HG02588 (cell line): ENCODE data around the gene ALCAM.

Experiments
- ATAC-seq: cut with Tn5 transposase; IDR thresholded peaks from one replicate; pipeline ENCODE4 v1.9.1; 2021; ENCODE audit warnings: mild to moderate bottlenecking, moderate library complexity; ENCODE audit not compliant: unreplicated experiment

ALCAM gene

DNA sequence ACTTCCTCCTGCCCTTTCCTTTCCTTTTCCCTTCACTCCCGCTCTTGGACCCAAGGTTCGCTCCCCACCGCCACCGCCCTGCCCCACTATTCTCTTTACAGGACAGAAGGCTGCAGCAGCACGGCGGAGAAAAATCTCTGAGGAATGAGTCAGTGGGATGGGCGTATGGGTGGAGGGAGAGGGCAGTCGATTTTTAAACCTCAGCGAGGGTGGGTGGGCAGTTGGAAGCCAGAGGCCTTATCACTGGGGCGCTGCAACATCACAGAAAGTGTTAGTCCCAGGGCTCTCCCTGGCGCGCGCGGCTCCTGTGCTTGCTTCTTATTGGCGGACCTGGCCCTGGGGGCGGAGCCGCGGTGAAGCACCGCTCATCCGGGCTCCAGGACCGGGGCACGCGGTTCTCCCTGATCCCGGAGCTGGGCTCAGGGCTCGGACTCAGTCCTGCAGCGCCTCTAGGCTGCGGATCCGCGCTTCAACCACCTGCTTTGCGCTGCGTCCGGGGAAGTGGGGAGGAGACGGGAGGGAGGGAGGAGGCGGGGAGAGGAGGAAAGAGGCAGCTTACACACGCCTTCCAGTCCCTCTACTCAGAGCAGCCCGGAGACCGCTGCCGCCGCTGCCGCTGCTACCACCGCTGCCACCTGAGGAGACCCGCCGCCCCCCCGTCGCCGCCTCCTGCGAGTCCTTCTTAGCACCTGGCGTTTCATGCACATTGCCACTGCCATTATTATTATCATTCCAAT lies at the start of gene ALCAM:
ALCAM (plus strand) TSS at position 584 of the 737 bp plus-strand sequence.
- ATAC-seq, result peak; percentile 58

- no peak for ATAC-seq
Measured at GRCh38 chr3:105317841-105318240, 48.9 kb upstream of the ALCAM start.

DNA sequence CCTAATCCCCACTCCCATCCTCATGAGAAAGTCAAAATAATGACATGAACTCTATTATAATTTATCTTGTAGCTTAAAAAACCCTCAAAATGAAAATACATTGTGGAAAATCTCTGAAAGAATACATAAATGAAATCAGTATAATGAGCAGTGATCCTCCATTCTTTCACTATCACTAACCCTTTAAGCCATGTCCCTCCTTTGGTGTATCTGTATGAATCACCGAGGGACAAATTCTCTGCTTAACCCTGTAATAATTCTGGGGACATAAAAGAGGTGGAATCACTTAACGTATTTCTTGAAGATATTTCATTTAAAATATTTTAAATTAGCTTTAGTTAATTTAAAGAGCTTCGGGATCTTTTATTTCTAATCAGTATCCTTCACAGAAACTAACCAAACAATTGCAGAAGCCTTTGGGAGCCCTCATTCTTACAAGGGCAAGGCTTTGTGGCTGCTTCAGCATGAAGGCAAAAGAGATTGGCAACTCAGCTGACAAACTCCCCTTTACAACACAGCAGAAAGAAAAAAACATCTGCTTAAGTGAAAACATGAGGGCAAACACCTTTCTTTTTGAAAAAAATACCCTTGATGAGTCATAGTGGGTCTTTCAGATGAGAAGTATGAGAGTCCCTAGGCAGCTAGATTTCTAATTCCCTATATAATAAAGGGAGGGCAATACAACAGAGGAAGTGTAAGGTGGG lies 44.0 kb upstream of the ALCAM start:
- peak; percentile 99 for ATAC-seq

DNA sequence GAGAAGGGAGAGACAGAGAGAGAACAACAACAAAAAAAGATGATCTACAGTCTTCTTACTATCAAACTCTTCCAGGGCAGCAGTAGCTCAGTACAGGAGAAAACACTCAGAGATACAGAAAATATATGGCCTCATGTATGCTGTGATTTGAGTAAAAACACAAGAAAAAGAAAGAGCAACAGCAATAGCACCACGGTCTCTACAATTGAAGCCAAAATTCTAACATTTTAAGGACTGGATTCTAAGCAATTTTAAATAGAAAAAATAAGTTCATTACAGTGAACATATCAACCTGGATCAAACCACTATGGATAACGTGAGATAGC lies 43.5 kb upstream of the ALCAM start:
- no peak for ATAC-seq

GRCh38 chr3:105324951-105325350 lies 41.8 kb upstream of the ALCAM start:
- ATAC-seq, result no peak

- ATAC-seq, result no peak
Measured at GRCh38 chr3:105327662-105328337, 38.9 kb upstream of the ALCAM start.

DNA sequence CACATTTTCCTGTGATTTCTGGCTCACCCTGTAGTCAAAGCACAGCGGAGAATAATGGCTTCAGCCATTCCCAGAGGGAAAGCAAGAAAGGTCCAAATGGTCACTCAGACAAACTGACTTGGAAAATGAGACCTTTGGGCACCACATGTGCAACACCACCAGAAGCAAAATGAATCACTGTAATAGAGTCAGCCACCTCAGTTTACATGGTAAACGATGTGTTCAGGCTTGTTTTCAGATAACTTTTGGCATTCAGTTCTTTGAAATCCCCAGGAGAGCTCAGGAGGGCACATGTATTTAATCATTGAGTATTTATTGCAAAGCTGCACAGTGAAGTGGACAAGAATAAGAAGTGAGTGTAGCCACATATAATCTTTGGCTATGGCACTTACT lies 38.4 kb upstream of the ALCAM start:
- no peak for ATAC-seq

DNA sequence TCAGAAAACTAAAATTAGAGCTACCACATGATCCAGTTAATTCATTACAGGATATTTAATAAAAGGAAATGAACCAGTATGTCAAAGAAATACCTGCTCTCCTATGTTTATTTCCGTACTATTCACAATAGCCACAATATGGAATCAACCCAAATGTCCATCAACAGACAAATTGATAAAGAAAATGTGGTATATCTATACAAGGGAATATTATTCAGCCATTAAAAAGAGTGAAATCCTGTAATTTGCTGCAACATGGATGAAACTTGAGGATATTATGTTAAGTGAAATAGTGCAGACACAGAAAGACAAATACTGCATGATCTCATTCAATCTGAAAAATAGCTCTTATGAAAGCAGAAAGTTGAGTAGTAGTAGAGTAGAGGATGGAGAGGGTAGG lies 33.7 kb upstream of the ALCAM start:
- ATAC-seq, result no peak

DNA sequence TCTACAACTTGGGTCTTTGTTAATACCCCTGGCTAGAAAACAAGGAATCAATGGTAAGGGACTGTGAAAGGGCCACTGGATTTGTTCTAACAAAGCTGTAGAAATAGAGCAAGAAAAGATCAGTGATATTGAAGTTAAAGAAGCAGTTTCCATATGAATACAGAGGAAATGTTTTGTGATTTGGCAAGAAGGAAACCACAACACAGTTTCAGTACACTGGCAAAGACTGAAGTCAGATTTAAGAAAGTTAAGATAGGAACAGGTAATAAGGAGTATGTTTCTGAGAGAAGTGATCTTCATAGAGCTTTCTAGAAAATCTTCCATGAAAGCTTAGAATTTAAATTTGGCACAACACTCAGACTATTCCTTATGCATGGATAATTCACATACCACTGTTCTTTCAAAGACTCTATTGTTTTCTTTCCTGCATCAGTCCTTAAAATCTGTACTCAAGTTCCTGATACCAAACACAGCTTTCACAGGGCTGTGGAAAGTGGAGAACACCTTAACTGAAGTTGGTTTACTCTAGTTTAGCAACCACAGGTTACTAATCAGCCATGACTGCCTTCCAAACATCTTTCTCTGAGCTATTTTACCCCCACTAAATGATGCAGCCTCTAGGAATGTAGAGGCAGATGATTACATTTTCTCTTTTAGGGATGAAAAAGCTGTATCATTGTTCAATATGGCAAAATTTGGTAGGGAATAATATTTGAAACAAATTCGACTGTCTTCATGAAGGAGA lies 32.4 kb upstream of the ALCAM start:
- ATAC-seq, result peak; percentile 62

DNA sequence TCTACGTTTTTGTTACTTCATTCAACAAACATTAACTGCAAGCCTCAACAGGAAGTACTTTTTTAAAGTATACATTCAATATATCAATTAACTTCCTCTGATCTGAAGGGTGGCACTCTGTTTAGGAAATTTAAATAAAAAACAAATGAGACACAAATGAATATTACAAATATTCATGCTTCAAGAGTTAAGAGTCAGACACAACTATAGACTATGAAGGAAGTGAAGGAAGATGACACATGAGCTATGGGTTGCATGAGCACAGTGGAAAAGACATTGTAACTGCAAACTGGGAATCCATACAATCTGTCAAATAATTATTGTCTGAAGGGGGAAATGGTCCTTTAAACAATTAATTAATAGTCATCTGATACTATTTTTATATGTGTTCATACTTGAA lies 26.8 kb upstream of the ALCAM start:
- ATAC-seq, result no peak

GRCh38 chr3:105343991-105344390 lies 22.7 kb upstream of the ALCAM start:
- ATAC-seq, result no peak

GRCh38 chr3:105345156-105345555 lies 21.6 kb upstream of the ALCAM start:
- no peak for ATAC-seq

- ATAC-seq, result peak; percentile 96
Measured at GRCh38 chr3:105347625-105348302, 18.9 kb upstream of the ALCAM start.

- ATAC-seq, result no peak
Measured at GRCh38 chr3:105348307-105348706, 18.4 kb upstream of the ALCAM start.

GRCh38 chr3:105349684-105350387 lies 16.9 kb upstream of the ALCAM start:
- ATAC-seq, result no peak

DNA sequence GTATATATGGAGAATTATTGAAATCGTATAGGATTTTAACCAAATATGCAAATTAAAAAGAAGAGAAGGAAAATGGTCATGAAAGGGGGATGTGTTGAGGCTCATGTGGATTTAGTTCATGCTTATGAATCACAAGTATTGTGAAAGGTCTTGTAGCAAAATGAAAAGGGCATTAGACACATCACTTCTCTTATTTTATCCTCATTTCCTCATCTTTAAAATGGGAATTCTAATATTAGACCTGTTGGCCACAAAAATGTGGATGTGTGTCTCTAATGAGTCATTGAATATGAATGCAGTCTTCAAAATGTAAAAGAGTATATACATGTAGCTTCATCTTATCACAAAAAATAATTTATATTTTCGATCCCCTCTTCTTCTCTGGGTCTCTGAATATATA lies 14.9 kb upstream of the ALCAM start:
- no peak for ATAC-seq

DNA sequence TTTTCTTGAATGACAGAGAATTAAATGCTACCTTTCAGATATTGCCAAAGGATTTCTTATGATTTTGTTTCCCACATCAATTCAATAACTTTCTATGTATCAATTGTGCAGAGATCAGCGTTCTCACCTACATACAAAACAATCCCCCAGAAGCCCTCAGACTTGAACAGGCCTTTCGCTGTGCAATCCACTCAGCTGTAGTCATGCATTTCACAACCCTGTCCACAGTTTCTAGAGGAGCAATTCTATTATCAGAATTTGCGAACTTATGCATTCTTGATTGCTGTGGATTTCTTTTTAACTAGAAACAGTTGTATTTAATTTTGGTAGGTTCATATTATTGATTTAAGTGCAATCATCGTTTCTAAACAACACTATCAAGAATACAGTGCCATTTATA lies 13.7 kb upstream of the ALCAM start:
- ATAC-seq, result no peak

GRCh38 chr3:105353485-105354161 lies 13.1 kb upstream of the ALCAM start:
- peak; percentile 43 for ATAC-seq

DNA sequence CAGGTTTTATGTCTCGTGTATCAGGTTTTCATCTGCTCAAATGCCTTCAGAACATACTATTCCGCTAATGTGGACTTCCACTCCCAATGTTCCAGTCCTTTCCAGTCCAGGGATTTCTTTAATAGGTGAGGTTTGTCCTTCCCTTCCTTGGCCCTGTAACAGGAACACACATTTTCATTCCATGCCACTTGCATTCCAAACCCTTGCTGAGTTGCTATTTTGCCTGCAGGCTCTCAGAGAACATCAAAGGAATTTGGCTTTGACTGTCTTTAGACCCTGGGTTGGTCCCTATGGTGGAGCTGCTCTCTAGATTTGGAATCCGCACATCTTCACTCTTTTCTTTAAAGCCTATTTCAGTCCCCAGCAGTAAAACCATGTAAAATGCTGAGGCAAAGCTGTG lies 12.3 kb upstream of the ALCAM start:
- ATAC-seq, result no peak
